Measurements from ENCODE around the gene AK4.
"Not testable (repeated sequence)": the region's sequence is repeated elsewhere in the genome, so short reads cannot be mapped to it uniquely, and the experiment has no call there.

DNA sequence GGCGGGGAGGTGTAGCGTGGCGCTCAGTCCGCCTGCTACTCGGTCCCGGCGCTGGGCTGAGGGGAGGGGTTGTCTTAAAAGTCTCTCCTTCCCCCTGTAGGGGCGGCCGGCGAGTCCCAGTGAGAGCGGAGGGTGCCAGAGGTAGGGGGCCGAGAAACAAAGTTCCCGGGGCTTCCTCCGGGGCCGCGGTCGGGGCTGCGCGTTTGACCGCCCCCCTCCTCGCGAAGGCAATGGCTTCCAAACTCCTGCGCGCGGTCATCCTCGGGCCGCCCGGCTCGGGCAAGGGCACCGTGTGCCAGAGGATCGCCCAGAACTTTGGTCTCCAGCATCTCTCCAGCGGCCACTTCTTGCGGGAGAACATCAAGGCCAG is at the start of gene AK4:
- TF ChIP-seq, protein P1, sequence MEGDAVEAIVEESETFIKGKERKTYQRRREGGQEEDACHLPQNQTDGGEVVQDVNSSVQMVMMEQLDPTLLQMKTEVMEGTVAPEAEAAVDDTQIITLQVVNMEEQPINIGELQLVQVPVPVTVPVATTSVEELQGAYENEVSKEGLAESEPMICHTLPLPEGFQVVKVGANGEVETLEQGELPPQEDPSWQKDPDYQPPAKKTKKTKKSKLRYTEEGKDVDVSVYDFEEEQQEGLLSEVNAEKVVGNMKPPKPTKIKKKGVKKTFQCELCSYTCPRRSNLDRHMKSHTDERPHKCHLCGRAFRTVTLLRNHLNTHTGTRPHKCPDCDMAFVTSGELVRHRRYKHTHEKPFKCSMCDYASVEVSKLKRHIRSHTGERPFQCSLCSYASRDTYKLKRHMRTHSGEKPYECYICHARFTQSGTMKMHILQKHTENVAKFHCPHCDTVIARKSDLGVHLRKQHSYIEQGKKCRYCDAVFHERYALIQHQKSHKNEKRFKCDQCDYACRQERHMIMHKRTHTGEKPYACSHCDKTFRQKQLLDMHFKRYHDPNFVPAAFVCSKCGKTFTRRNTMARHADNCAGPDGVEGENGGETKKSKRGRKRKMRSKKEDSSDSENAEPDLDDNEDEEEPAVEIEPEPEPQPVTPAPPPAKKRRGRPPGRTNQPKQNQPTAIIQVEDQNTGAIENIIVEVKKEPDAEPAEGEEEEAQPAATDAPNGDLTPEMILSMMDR (IDR thresholded peaks at IDR 0.05; ENCODE audit: insufficient read depth, low read depth, low read length) = not testable (repeated sequence)
- not testable (repeated sequence) for TF ChIP-seq EZH2 (IDR thresholded peaks at IDR 0.05; ENCODE audit: insufficient read depth, low read length)
